ENCODE results near the gene CREB5.
"Not testable (repeated sequence)": the region's sequence is repeated elsewhere in the genome, so short reads cannot be mapped to it uniquely, and the experiment has no call there.

The CREB5 gene

GRCh38 chr7:28539289-28539981, 127.1 kb downstream of the CREB5 start:
- no peak overlapping the region for H3K27ac Mint-ChIP-seq

GRCh38 chr7:28542410-28542809, 130.1 kb downstream of the CREB5 start:
- Mint-ChIP-seq H3K9me3 (peaks cover 4% of the 10 kb centered on the region), H3K4me3 (no peak overlapping the region), H3K36me3 (ENCODE audit: low read depth) (no peaks in the 10 kb centered on the region), H3K27me3 (ENCODE audit: low read depth) (no peaks in the 10 kb centered on the region), H3K4me1 (ENCODE audit: low read depth) (no peaks in the 10 kb centered on the region), H3K27ac (no peak overlapping the region)

More at GRCh38 chr7:28539289-28539981, 127.1 kb downstream of the CREB5 start:
- Mint-ChIP-seq H3K4me3 (no peak overlapping the region), H3K36me3 (ENCODE audit: low read depth) (no peaks in the 10 kb centered on the region), H3K27me3 (ENCODE audit: low read depth) (no peaks in the 10 kb centered on the region), H3K9me3 (no peaks in the 10 kb centered on the region), H3K4me1 (ENCODE audit: low read depth) (no peaks in the 10 kb centered on the region)

- H3K9me3 Mint-ChIP-seq: peaks cover 4% of the 10 kb centered on the region
- H3K4me3 Mint-ChIP-seq: no peak overlapping the region
- H3K27ac Mint-ChIP-seq: no peak overlapping the region
- H3K36me3 Mint-ChIP-seq (ENCODE audit: low read depth): no peaks in the 10 kb centered on the region
- H3K4me1 Mint-ChIP-seq (ENCODE audit: low read depth): no peaks in the 10 kb centered on the region
- no peaks in the 10 kb centered on the region for H3K27me3 Mint-ChIP-seq (ENCODE audit: low read depth)
Observed at GRCh38 chr7:28544453-28545117, 132.3 kb downstream of the CREB5 start.

GRCh38 chr7:28546067-28546466, 133.7 kb downstream of the CREB5 start:
- Mint-ChIP-seq H3K4me3 (no peak overlapping the region), H3K9me3 (peaks cover 4% of the 10 kb centered on the region), H3K36me3 (ENCODE audit: low read depth) (no peaks in the 10 kb centered on the region), H3K27me3 (ENCODE audit: low read depth) (no peaks in the 10 kb centered on the region), H3K4me1 (ENCODE audit: low read depth) (no peaks in the 10 kb centered on the region), H3K27ac (no peak overlapping the region)

- no peak overlapping the region for H3K27ac Mint-ChIP-seq
- peaks cover 4% of the 10 kb centered on the region for H3K9me3 Mint-ChIP-seq
- no peaks in the 10 kb centered on the region for H3K27me3 Mint-ChIP-seq (ENCODE audit: low read depth)
- no peaks in the 10 kb centered on the region for H3K4me1 Mint-ChIP-seq (ENCODE audit: low read depth)
- H3K36me3 Mint-ChIP-seq (ENCODE audit: low read depth): no peaks in the 10 kb centered on the region
- H3K4me3 Mint-ChIP-seq: no peak overlapping the region
Observed at GRCh38 chr7:28547115-28547514, 134.8 kb downstream of the CREB5 start.

GRCh38 chr7:28548416-28548815, 136.1 kb downstream of the CREB5 start:
- H3K4me1 Mint-ChIP-seq (ENCODE audit: low read depth): no peaks in the 10 kb centered on the region
- no peaks in the 10 kb centered on the region for H3K36me3 Mint-ChIP-seq (ENCODE audit: low read depth)
- H3K4me3 Mint-ChIP-seq: no peak overlapping the region
- no peaks in the 10 kb centered on the region for H3K27me3 Mint-ChIP-seq (ENCODE audit: low read depth)
- peaks cover 4% of the 10 kb centered on the region for H3K9me3 Mint-ChIP-seq
- H3K27ac Mint-ChIP-seq: no peak overlapping the region

- Mint-ChIP-seq H3K27ac (no peak overlapping the region), H3K27me3 (ENCODE audit: low read depth) (no peaks in the 10 kb centered on the region), H3K9me3 (peaks cover 4% of the 10 kb centered on the region), H3K36me3 (ENCODE audit: low read depth) (no peaks in the 10 kb centered on the region), H3K4me1 (ENCODE audit: low read depth) (no peaks in the 10 kb centered on the region), H3K4me3 (no peak overlapping the region)
Observed at GRCh38 chr7:28549998-28550397, 137.7 kb downstream of the CREB5 start.

GRCh38 chr7:28550580-28551186, 138.4 kb downstream of the CREB5 start:
- Mint-ChIP-seq H3K4me1 (ENCODE audit: low read depth) (no peaks in the 10 kb centered on the region), H3K27ac (no peak overlapping the region), H3K36me3 (ENCODE audit: low read depth) (no peaks in the 10 kb centered on the region), H3K9me3 (peaks cover 4% of the 10 kb centered on the region), H3K4me3 (no peak overlapping the region), H3K27me3 (ENCODE audit: low read depth) (no peaks in the 10 kb centered on the region)

GRCh38 chr7:28551331-28551730, 139.0 kb downstream of the CREB5 start:
- Mint-ChIP-seq H3K27me3 (ENCODE audit: low read depth) (no peaks in the 10 kb centered on the region), H3K4me1 (ENCODE audit: low read depth) (no peaks in the 10 kb centered on the region), H3K9me3 (no peaks in the 10 kb centered on the region), H3K36me3 (ENCODE audit: low read depth) (no peaks in the 10 kb centered on the region), H3K27ac (no peak overlapping the region), H3K4me3 (no peak overlapping the region)

- H3K36me3 Mint-ChIP-seq (ENCODE audit: low read depth); H3K27ac Mint-ChIP-seq; H3K4me3 Mint-ChIP-seq; H3K9me3 Mint-ChIP-seq; H3K27me3 Mint-ChIP-seq (ENCODE audit: low read depth); H3K4me1 Mint-ChIP-seq (ENCODE audit: low read depth): not testable (repeated sequence)
Observed at GRCh38 chr7:28551766-28552165, 139.4 kb downstream of the CREB5 start.

- Mint-ChIP-seq H3K9me3 (no peaks in the 10 kb centered on the region), H3K27ac (no peak overlapping the region), H3K4me3 (no peak overlapping the region), H3K36me3 (ENCODE audit: low read depth) (no peaks in the 10 kb centered on the region), H3K27me3 (ENCODE audit: low read depth) (no peaks in the 10 kb centered on the region), H3K4me1 (ENCODE audit: low read depth) (no peaks in the 10 kb centered on the region)
Observed at GRCh38 chr7:28554802-28555471, 142.6 kb downstream of the CREB5 start.

- no peak overlapping the region for H3K4me3 Mint-ChIP-seq
- no peaks in the 10 kb centered on the region for H3K9me3 Mint-ChIP-seq
- no peaks in the 10 kb centered on the region for H3K36me3 Mint-ChIP-seq (ENCODE audit: low read depth)
- no peaks in the 10 kb centered on the region for H3K4me1 Mint-ChIP-seq (ENCODE audit: low read depth)
- no peak overlapping the region for H3K27ac Mint-ChIP-seq
- no peaks in the 10 kb centered on the region for H3K27me3 Mint-ChIP-seq (ENCODE audit: low read depth)
Observed at GRCh38 chr7:28556025-28556424, 143.7 kb downstream of the CREB5 start.

GRCh38 chr7:28556671-28557070, 144.4 kb downstream of the CREB5 start:
- no peak overlapping the region for H3K27ac Mint-ChIP-seq
- no peaks in the 10 kb centered on the region for H3K27me3 Mint-ChIP-seq (ENCODE audit: low read depth)
- no peaks in the 10 kb centered on the region for H3K4me1 Mint-ChIP-seq (ENCODE audit: low read depth)
- no peak overlapping the region for H3K4me3 Mint-ChIP-seq
- no peaks in the 10 kb centered on the region for H3K9me3 Mint-ChIP-seq
- H3K36me3 Mint-ChIP-seq (ENCODE audit: low read depth): no peaks in the 10 kb centered on the region

GRCh38 chr7:28558236-28558635, 145.9 kb downstream of the CREB5 start:
- Mint-ChIP-seq H3K9me3 (no peaks in the 10 kb centered on the region), H3K4me1 (ENCODE audit: low read depth) (no peaks in the 10 kb centered on the region), H3K4me3 (no peak overlapping the region), H3K36me3 (ENCODE audit: low read depth) (no peaks in the 10 kb centered on the region), H3K27me3 (ENCODE audit: low read depth) (no peaks in the 10 kb centered on the region), H3K27ac (no peak overlapping the region)

- Mint-ChIP-seq H3K9me3 (no peaks in the 10 kb centered on the region), H3K27ac (no peak overlapping the region), H3K4me1 (ENCODE audit: low read depth) (no peaks in the 10 kb centered on the region), H3K4me3 (no peak overlapping the region), H3K27me3 (ENCODE audit: low read depth) (no peaks in the 10 kb centered on the region), H3K36me3 (ENCODE audit: low read depth) (no peaks in the 10 kb centered on the region)
Observed at GRCh38 chr7:28560767-28561166, 148.4 kb downstream of the CREB5 start.
